HEK293T (cell line): ENCODE data around the gene KLF7.
"Not testable (repeated sequence)": the region's sequence is repeated elsewhere in the genome, so short reads cannot be mapped to it uniquely, and the experiment has no call there.

Experiments used
- CTCF ChIA-PET: fragments of 350-600 bp; formaldehyde crosslinking; extraction: SDS; loops from one replicate; lab custom pipeline; 2021; ENCODE audit warnings: antibody characterized with exemption, inconsistent platforms; lab: Yijun Ruan, JAX
- POLR2A ChIA-PET: fragments of 350-600 bp; formaldehyde crosslinking; extraction: SDS; loops from one replicate; lab custom pipeline; 2020; ENCODE audit warnings: antibody characterized with exemption, inconsistent platforms; lab: Yijun Ruan, JAX
- DNase-seq: peaks from one replicate; pipeline ENCODE4 v3.0.0; 2012; ENCODE audit warnings: mixed read lengths; ENCODE audit errors: extremely low spot score
- ARNT ChIP-seq: fragments of 450-650 bp; IDR thresholded peaks from 2 replicates; pipeline ENCODE4 v1.6.1; 2017; ENCODE audit warnings: mild to moderate bottlenecking
- BHLHE40 ChIP-seq: fragments of 450-650 bp; IDR thresholded peaks from 2 replicates; pipeline ENCODE4 v1.6.1; 2016; ENCODE audit warnings: mild to moderate bottlenecking, moderate library complexity, borderline replicate concordance
- CTBP1 ChIP-seq: fragments of 450-650 bp; IDR thresholded peaks from 2 replicates; pipeline ENCODE4 v1.6.1; 2016; ENCODE audit warnings: borderline replicate concordance
- ELF4 ChIP-seq: fragments of 450-650 bp; IDR thresholded peaks from 2 replicates; pipeline ENCODE4 v1.6.1; 2017; ENCODE audit warnings: antibody characterized with exemption
- FOXA1 ChIP-seq: fragments of 450-650 bp; IDR thresholded peaks from 2 replicates; pipeline ENCODE4 v1.6.1; 2016; ENCODE audit warnings: mild to moderate bottlenecking
- FOXK2 ChIP-seq: fragments of 450-650 bp; IDR thresholded peaks from 2 replicates; pipeline ENCODE4 v1.6.1; 2016; ENCODE audit warnings: mild to moderate bottlenecking
- FOXM1 ChIP-seq: fragments of 450-650 bp; IDR thresholded peaks from 2 replicates; pipeline ENCODE4 v1.6.1; 2017; ENCODE audit warnings: mild to moderate bottlenecking, borderline replicate concordance
- HDGF ChIP-seq: fragments of 450-650 bp; IDR thresholded peaks from 2 replicates; pipeline ENCODE4 v1.6.1; 2017; ENCODE audit warnings: antibody characterized with exemption, borderline replicate concordance
- L3MBTL2 ChIP-seq: fragments of 450-650 bp; conservative IDR thresholded peaks from 2 replicates; pipeline ENCODE4 v1.6.1; 2016; ENCODE audit warnings: mild to moderate bottlenecking
- LEF1 ChIP-seq: fragments of 450-650 bp; IDR thresholded peaks from 2 replicates; pipeline ENCODE4 v1.6.1; 2017; ENCODE audit warnings: mild to moderate bottlenecking, borderline replicate concordance
- NFRKB ChIP-seq: fragments of 450-650 bp; IDR thresholded peaks from 2 replicates; pipeline ENCODE4 v1.6.1; 2016; ENCODE audit warnings: mild to moderate bottlenecking, moderate library complexity
- SP1 ChIP-seq: fragments of 450-650 bp; IDR thresholded peaks from 2 replicates; pipeline ENCODE4 v1.6.1; 2017
- SUZ12 ChIP-seq: fragments of 450-650 bp; IDR thresholded peaks from 2 replicates; pipeline ENCODE4 v1.6.1; 2016; ENCODE audit warnings: mild to moderate bottlenecking
- TARDBP ChIP-seq: fragments of 450-650 bp; IDR thresholded peaks from 2 replicates; pipeline ENCODE4 v1.6.1; 2016
- ZNF384 ChIP-seq: fragments of 450-650 bp; IDR thresholded peaks from 2 replicates; pipeline ENCODE4 v1.6.1; 2016
- TF ChIP-seq, protein P1 (sequence below): fragments of 450-650 bp; IDR thresholded peaks from 2 replicates; pipeline ENCODE4 v1.6.1; 2016

The KLF7 gene

GRCh38 chr2:207038299-207038698, 127.4 kb downstream of the KLF7 start:
- no peak for DNase-seq
- CTCF ChIA-PET: no interaction called here
- TF ChIP-seq SP1 (no peak), SUZ12 (no peak), TARDBP (no peak), FOXK2 (no peak), HDGF (no peak), ELF4 (no peak), L3MBTL2 (no peak), FOXA1 (no peak), LEF1 (no peak), CTBP1 (no peak), BHLHE40 (no peak), ARNT (no peak), ZNF384 (no peak)
- POLR2A ChIA-PET: no interaction called here

- ChIA-PET CTCF (no interaction called here), POLR2A (no interaction called here)
- no peak for TF ChIP-seq ELF4
- TF ChIP-seq, protein P1, sequence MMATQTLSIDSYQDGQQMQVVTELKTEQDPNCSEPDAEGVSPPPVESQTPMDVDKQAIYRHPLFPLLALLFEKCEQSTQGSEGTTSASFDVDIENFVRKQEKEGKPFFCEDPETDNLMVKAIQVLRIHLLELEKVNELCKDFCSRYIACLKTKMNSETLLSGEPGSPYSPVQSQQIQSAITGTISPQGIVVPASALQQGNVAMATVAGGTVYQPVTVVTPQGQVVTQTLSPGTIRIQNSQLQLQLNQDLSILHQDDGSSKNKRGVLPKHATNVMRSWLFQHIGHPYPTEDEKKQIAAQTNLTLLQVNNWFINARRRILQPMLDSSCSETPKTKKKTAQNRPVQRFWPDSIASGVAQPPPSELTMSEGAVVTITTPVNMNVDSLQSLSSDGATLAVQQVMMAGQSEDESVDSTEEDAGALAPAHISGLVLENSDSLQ: no peak
- TF ChIP-seq TARDBP: no peak
- TF ChIP-seq FOXM1: no peak
- no peak for TF ChIP-seq HDGF
- no peak for TF ChIP-seq SUZ12
- no peak for TF ChIP-seq ZNF384
- TF ChIP-seq SP1: no peak
- no peak for TF ChIP-seq L3MBTL2
- no peak for TF ChIP-seq FOXA1
- TF ChIP-seq ARNT: no peak
- no peak for TF ChIP-seq NFRKB
- no peak for TF ChIP-seq BHLHE40
- TF ChIP-seq LEF1: no peak
- TF ChIP-seq CTBP1: no peak
- no peak for TF ChIP-seq FOXK2
- DNase-seq: no peak
Measured at GRCh38 chr2:207037896-207038295, 127.9 kb downstream of the KLF7 start.

GRCh38 chr2:207037023-207037422, 128.7 kb downstream of the KLF7 start:
- DNase-seq, POLR2A ChIA-PET, CTCF ChIA-PET: not testable (repeated sequence)

- ChIA-PET POLR2A (interaction anchor here (1.0 kb wide), 1 partner anchor 10 kb away, joined by 4 read pairs; no protein-coding TSS in a partner anchor), CTCF (no interaction called here)
Measured at GRCh38 chr2:207035875-207036274, 129.9 kb downstream of the KLF7 start.

DNA sequence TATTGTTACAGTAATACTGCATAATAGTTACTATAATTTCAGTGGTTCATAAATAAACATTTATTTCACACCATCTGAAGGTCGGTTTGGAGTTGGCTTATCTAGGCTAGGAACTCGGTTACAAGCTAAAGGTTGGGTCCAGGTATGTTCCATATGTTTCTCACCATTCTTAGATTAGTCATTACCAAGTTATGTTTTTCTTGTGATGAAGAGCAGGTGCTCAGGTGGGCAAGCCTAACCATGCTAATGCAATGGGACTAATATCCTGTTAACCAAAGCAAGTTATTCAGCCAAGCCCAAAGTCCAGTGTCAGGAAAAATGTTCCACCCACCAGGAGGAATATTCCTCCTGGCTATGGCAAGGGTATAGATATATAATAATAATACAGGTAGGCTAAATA, 133.3 kb downstream of the KLF7 start:
- ChIA-PET CTCF (no interaction called here), POLR2A (no interaction called here)
- no peak for TF ChIP-seq BHLHE40
- no peak for TF ChIP-seq ZNF384
- no peak for TF ChIP-seq L3MBTL2
- no peak for TF ChIP-seq HDGF
- no peak for TF ChIP-seq CTBP1
- no peak for TF ChIP-seq ARNT
- TF ChIP-seq TARDBP: no peak
- no peak for TF ChIP-seq FOXM1
- TF ChIP-seq LEF1: no peak
- TF ChIP-seq SUZ12: no peak
- no peak for TF ChIP-seq FOXA1
- TF ChIP-seq, protein P1: no peak
- TF ChIP-seq ELF4: no peak
- no peak for TF ChIP-seq NFRKB
- no peak for TF ChIP-seq SP1
- no peak for TF ChIP-seq FOXK2
- no peak for DNase-seq

More at GRCh38 chr2:207035875-207036274, 129.9 kb downstream of the KLF7 start:
- TF ChIP-seq SP1 (no peak), LEF1 (no peak), FOXM1 (no peak), L3MBTL2 (no peak), FOXA1 (no peak), BHLHE40 (no peak), ARNT (no peak), TARDBP (no peak), SUZ12 (no peak), HDGF (no peak), ZNF384 (no peak), NFRKB (no peak), FOXK2 (no peak), ELF4 (no peak), CTBP1 (no peak)
- TF ChIP-seq, protein P1: no peak
- no peak for DNase-seq
